Suppressor macrophage treated with lipopolysaccharide for 1 hour (primary cell): ENCODE data around the gene CAMK2A.
"Not testable (repeated sequence)": the region's sequence is repeated elsewhere in the genome, so short reads cannot be mapped to it uniquely, and the experiment has no call there.

Experiments used
- DNase-seq, 3 donors: peaks; one replicate each; pipeline ENCODE4 v3.0.0-alpha.2; 2020 to 2022

CAMK2A gene

DNA sequence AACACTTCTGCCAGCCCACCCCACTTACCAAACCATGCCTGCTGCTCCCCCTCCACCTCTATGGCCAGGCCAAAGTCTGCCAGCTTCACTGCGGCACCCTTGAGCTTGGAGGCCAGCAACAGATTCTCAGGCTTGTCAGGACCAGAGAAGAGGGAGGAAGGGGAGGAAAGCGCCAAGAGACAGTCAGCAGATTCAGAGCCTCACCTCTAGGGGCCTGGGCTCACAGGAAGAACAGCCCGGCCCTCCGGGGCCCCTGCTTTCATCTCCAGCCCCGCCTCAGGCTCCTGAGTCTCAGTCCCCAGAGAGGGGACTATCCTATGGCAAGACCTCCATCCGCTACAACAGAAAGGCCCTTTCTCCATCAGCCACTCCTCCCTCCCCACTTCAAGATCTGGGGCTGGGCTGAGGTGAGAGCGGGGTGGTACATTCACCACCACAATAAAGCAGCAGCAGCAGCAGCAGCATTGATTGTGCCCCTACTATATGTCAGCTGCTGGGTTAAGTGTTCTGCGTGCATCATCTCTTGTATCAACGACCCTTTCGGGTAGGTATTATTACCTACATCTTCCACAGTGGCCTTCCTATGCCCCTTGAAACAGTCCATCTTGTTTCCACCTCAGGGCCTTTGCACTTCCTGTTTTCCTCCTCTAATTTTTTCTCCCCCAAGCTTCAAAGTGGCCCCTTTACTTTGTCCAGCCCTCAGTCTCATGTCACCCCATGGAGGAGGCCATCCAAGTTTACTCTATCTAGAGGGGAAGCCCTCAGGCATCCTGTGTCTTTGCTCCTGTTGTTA lies 36.0 kb downstream of the CAMK2A start:
- DNase-seq = no peak

- DNase-seq = no peak
These were observed 37.1 kb downstream of the CAMK2A start for GRCh38 chr5:150252489-150252888.

GRCh38 chr5:150251504-150251903 lies 38.1 kb downstream of the CAMK2A start:
- no peak for DNase-seq

- no peak for DNase-seq
These were observed 39.8 kb downstream of the CAMK2A start for GRCh38 chr5:150249744-150250143.

- no peak for DNase-seq
These were observed 40.6 kb downstream of the CAMK2A start for GRCh38 chr5:150248946-150249345.

GRCh38 chr5:150248493-150248892 lies 41.1 kb downstream of the CAMK2A start:
- DNase-seq = not testable (repeated sequence)

- no peak for DNase-seq
These were observed 41.8 kb downstream of the CAMK2A start for GRCh38 chr5:150247726-150248125.

DNA sequence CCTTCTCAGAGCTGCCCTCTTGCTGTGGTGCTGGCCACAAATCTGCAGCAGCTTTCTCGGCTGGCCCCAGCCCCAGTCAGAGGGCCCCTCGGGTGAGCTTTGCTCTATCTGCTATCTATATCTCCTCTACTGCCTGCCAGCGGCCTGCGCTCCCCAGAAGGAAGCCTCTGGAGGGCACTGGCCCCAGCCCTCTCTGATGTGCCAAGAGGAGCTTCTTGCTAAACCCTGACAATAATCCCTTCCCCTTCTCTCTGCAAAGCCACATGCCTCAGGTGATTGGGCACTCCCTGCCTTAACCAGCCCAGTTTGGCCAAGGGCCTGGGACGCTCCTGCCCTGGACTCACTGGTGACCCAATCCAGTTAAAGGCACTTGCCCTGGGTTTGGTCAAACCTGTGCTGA lies 42.7 kb downstream of the CAMK2A start:
- no peak for DNase-seq

DNA sequence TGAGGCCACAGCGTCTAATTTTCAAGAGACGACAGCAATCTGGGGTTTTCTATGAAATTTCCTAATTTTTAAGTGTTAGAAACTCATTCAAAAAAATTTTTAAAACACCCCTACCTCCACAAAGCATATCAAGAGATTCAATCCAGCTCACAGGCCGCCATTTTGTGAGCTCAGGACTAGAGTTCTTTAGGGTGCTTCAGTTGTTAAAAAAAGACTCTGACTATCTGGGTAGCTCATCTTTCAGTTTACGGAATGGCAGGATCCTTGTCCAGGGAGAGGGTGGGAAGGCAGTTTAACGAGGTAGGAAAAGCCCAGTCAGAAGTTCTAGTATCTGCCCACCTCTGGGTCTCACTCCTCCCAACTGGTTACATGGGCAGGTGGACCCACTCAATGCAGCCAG lies 43.1 kb downstream of the CAMK2A start:
- no peak for DNase-seq

- no peak for DNase-seq
These were observed 43.8 kb downstream of the CAMK2A start for GRCh38 chr5:150245808-150246207.

- peak; percentile 55 to 85 (median 68) for DNase-seq
These were observed 44.3 kb downstream of the CAMK2A start for GRCh38 chr5:150245111-150245789.

DNA sequence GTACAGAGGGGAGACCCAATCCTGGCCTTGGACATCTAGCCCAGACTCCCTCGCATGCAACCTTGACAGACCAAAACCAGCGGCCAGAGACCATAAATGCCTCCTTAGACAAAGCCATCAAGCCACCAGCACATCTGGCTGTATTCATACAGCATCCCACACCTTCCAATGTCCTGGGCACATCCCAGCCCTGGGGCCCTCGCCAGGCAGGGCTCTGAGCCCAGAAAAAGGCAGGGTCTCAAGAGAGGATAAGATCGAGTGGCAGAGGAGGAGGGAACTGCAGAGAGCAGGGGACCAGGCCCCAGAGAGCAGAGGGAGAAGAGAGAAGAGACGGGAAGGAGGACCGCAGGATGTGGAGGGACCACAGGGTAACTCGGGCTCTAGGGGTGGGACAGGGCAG lies 45.4 kb downstream of the CAMK2A start:
- DNase-seq = no peak

DNA sequence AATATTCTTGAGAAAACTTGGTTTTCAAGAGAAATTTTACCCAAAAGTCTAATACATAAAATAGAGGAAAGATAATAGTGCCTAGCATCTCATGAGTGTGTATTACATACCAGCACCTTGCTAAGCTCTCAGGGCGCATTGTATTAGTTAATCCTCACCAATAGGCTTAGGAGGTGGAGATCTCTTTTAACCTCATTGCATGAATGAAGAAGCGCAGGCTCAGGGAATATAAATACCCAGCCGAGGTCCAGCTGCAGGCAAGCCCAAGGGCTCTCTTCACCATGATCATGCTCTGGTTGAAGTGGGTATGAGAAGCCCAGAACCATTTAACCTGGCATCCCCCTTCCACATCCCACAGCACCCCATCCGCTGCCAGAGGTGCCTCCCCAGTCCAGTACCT lies 46.0 kb downstream of the CAMK2A start:
- no peak for DNase-seq

DNA sequence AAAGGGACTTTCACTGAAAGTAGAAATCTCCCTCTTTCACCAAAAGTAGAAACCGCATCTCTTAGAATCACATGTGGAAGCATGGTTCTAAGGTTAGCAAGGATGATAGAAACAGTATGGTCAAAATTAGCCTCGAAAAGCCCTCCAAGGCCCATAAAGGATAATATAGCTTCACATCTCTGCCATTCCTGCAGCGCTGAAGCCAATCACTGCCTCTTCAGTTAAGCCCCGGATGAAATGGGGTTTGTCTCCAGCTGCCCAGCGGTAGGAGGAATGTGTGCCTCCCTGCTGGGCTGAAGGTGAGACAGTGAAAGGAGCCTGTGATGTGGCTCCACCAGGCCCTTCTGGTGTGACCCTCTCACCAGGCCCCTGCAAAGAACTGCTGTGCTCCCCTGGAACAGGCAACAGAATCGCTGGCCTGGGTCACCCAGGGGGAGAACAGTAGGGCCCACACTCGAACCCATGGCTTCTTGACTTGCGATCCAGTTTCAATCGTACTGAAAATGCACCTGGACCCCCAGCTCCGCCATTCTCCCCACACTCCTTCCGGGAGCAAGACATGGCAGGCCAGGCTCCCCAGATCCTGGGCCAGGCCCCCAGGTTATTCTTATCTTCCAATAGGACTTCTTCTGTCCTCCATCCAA lies 47.2 kb downstream of the CAMK2A start:
- no peak for DNase-seq

DNA sequence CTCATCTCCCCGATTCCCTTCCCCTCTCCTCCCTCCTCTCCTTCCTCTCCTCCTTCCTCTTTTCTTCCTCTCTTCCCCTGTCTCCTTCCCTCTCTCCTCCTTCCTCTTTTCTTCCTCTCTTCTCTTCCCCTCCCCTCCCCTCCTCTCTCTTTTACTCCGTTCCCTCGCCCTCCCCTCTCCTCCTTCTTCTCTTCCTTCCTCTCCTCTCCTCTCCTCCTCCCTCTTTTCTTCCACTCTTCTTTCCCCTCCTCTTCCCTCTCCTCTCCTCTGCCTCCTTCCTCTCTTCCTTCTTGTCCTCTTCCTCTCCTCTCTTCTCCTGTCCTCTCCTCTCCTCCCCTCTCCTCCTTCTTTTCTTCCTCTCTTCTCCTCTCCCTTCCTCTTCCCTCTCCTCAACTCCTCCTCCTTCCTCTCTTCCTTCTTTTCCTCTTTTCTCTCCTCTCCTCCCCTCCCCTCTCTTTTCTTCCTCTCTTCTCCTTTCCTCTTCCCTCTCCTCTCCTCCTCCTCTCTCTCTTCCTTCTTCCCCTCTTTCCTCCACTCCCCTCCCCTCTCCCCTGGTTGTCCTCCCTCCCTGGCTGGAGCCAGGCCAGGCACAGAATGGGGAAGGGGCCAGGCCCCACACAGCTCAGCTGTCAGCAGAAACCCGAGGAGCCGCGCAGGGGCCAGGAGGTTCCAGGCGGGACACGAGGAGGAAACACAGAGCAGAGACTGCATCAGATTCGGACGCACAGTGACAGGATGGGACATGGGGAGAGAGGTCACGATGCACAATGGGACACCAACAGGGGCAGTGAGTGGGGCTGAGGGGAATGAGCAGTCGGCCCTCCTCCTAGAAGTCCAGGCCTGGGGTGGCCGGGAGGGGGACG lies 48.0 kb downstream of the CAMK2A start:
- no peak for DNase-seq

DNA sequence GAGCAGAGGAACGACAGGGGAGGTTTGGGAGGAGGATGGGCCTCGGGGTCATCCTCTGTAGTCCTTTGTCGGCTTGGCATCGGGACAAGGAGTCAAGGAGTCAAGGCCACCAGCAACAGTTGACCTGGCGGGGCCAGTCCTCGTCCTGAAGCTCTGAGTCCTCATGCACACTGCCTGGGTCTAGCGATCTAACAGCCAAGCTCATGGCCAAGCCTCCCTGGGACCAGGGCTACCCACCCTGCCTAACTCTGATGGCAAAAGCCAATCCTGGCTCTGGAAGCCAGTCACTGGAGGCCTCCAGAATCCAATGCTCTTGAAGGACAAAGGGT lies 49.8 kb downstream of the CAMK2A start:
- no peak for DNase-seq

DNA sequence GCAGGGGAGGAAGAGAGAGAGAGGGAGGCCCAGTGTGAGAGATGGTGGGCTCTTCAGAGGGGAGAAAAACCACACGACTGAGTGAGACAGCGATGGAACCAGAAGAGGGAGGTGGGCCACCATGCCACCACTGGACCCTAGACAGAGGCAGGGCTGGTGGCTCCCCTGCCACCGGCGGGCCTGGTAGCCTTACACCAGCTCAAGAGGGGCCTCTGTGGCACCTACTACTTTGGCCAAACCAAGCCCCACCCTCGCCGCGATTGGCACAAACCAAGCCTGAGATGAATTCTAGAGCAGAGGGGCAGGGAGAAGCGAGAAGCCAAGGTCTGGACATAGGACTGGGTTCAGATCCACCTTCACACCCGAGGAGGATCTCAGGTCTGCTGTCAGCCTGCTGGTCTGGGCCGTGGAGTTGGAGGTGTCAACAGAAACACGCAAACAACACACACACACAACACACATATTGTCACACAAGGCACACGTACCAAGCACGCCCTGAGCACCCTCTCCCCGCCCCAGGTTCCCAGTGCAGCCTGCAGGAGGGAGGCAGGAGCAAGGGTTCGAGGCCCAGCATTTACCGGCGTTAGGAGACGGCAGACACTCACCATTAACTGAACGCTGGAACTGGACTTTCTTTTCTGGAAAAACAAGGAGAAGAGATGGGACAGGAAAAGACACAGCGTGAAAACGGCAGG lies 50.3 kb downstream of the CAMK2A start:
- no peak for DNase-seq

DNA sequence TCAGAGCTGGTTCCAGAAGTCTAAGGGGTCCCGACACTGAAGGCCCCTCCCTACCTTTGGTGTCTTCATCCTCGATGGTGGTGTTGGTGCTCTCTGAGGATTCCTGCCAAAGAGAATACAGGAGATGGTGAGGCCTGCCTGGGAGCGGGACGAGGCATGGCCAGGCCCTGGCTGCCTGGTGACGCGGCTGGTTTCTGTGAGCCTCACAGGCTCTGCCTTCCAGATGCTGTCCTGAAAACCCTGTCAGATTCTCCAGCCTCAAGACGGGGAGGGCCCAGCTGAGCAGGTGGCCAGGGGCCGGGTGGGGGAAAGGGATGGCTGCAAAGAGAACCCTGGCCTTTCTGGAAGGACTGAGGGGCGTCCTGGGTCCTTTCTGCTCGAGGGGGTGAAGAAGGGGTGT lies 50.9 kb downstream of the CAMK2A start:
- no peak for DNase-seq

DNA sequence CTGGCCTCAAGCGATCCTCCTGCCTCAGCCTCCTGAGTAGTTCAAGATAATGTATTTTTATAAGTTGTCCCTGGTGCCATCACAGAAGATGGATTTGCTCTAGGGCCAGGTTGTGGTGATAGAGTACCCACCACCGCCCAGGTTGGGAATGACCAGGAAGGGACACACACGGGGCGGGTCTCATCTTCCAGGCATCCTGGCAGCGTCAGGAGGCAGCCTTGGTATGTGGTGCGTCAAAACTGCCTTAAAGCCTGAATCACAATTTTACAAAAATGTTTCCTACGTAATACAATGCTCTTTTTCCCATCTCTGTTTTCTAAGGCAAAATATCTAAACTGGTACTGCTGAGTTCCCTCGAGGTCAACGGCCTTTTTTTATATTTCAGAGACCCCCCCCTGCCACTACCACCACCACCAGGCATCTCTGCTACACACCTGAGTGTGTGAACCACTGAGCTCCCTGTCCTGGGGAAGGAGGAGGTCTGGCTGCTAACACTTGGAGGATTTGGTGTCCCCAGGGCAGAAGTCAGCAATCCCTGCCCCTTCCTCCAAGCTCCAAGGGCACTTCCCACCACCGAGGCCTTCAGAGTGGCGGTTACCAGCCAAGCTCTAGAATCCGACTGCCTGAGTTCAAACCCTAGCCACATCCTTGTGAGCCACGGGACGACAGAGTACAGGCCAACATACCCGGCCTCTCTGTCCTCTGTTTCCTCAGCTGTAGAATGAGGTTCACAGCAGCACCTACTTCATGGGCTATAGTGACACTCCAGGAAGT lies 52.4 kb downstream of the CAMK2A start:
- no peak for DNase-seq

DNA sequence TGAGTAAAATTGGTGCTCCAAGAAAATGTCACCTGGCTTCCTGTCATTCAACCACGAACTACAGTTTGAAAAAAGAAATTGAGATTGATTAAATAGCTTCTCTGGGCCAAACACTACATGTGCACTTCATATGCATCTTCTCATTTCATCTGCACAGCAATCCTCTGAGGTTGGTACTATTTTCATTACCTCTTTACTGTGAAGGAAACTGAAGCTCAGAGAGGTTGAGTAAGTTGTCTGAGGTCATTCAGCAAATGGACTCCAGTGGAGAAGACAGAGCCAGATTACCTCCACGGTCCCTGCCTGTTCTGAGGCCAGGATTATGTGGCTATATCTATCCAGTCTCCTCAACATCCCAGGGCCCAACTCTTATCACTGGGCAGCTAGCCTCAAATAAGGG lies 53.3 kb downstream of the CAMK2A start:
- DNase-seq = no peak

DNA sequence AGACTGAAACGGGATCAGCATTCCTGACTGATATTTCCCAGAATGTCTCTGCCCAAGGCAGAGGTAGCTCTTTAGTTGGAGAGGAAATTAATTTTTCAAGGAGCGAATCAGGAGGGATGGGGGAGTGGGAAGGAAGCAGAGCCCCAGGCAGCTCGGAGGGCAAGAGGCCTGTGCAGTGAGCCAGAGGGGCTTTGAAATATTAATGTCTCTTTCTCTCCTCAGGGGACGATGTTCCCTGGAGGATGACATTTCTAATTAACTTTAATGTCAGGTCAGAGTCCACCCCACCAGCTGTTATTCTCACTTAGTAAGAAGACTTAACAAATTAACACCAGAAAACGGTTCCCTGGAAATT lies 54.1 kb downstream of the CAMK2A start:
- no peak for DNase-seq
